GM19438 (cell line): ENCODE measurements around the gene SSBP1.
"Not testable (repeated sequence)": the region's sequence is repeated elsewhere in the genome, so short reads cannot be mapped to it uniquely, and the experiment has no call there.

Experiments used
- ATAC-seq: cut with Tn5 transposase; IDR thresholded peaks from one replicate; pipeline ENCODE4 v1.9.1; 2021; ENCODE audit warnings: low read depth; ENCODE audit not compliant: unreplicated experiment

Gene SSBP1

DNA sequence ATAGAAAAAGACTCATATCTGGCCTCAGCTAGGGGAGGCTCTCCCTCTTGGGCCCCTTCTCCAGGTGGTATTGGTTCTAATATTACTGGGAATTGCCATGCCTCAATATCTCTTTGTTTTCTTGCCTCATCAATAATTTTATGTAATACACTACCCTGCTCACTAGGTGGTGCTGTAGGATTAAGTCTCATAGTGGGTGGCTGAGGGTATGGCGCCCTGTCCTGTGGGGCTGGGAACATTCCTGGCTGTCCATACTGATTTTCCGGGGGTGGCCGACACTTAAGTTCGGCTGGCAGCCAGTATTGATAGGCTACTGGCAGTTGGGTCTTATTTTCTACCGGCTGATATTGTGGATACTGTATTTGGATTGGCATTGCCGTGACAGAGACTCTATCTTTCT, 16.8 kb downstream of the SSBP1 start:
- ATAC-seq = no peak

DNA sequence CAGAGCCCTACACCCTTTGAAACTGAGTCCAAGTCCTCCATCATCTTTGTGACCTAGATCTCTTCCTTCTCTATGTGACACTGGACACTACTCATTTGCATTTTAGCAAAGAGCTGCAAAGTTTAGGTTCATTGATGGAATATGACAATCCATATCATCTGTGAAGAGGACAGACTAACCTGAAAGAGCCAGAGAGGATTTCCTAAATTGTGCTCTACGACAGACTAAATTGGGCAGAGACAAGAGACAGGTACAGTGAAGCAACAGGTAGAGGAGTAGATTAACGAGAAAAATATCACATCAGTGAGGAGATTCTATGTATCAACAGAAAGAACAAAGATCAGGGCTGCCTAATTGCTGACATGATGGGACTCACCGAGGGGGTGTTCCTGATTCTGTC, 25.6 kb downstream of the SSBP1 start, which contains the start of gene TAS2R3:
TSS of gene TAS2R3 (plus strand) at position 301 of the 400 bp plus-strand sequence. CDS start at position 363, 62 bp downstream.
- ATAC-seq = no peak

DNA sequence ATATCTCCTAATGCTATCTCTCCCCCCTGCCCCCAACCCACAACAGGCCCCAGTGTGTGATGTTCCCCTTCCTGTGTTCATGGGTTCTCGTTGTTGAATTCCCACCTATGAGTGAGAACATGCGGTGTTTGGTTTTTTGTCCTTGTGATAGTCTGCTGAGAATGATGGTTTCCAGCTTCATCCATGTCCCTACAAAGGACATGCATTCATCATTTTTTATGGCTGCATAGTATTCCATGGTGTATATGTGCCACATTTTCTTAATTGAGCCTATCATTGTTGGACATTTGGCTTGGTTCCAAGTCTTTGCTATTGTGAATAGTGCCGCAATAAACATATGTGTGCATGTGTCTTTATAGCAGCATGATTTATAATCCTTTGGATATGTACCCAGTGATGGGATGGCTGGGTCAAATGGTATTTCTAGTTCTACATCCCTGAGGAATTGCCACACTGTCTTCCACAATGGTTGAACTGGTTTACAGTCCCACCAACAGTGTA, 32.0 kb downstream of the SSBP1 start:
- not testable (repeated sequence) for ATAC-seq

DNA sequence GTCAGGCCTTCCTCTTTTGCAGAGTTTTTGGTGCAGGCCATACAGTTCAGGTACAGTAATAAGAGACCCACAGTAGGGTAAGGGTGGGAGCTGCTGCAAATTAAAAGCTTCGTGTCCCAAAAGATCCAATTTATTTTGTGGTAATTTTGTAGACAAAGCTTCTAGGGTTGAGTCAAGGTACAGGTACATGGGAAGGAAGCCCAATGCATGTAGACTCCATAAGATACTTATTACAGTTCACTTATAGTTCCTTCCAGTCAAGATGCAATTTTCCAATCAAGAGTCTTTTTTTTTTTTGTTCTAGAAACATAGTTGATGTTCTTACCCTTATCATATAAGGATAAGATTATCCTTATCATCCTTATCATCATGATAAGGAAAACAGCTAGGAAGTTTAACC, 38.2 kb downstream of the SSBP1 start, which contains the start of gene TAS2R4:
TSS of gene TAS2R4 (plus strand) at position 301 of the 400 bp plus-strand sequence. CDS start 1,815 bp downstream, outside the sequence.
- ATAC-seq = no peak

DNA sequence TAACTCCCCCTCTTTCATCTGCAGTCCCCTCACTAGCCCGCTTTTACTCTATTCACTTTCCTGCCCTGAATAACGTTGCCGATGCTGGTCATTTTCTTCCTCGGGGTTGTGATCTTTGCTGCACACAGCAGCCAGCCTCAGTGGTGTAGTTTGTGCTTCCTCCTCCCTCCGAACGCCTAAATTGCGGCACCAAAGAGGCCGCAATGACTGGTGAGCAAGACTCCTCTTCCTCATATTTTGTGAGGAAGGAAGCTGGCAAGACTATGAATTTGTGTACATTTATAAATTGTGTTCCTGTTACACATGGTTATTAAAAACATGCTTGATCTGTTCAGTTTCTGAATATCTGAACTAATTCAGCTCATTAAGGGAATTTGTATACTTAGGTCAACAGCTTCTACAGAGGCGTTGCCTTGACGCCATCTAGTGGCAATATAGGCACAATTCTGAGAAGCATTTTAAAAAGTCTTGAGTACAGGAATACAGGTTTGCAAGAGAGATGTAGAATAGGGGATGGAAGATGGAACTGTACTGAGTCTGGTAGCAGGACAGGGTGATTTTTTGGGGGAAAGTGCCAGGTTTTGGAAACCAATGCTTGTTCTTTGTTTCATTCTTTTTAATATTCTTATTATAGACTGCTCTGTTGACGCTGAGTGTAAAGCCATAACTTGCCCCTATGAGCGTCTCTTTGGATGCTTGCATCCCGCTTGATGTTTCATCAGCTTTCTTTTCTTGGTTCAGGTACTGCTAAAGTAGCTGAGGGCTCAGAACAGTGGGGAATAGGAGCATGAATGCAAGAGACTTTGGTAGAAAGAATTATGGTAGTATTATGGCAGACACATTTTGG, 47.8 kb downstream of the SSBP1 start:
- peak; percentile 78 for ATAC-seq

DNA sequence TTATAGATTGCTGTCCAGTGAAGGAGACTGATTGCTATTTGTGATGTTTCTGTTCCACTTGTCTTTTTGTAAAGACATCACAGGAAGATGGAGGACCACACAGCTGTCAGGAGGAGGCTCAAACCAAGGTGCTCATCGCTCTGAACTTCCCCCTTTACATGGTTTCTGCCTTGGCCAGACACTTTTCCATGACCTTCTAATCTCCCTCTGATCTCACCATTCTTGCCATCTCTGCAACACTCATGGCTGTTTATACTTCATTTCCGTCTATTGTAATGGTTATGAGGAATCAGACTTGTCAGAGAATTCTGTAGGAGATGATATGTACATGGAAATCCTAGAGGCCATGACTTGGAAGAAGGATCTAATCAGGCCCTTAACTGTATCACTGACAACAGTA, 50.1 kb downstream of the SSBP1 start:
- no peak for ATAC-seq

DNA sequence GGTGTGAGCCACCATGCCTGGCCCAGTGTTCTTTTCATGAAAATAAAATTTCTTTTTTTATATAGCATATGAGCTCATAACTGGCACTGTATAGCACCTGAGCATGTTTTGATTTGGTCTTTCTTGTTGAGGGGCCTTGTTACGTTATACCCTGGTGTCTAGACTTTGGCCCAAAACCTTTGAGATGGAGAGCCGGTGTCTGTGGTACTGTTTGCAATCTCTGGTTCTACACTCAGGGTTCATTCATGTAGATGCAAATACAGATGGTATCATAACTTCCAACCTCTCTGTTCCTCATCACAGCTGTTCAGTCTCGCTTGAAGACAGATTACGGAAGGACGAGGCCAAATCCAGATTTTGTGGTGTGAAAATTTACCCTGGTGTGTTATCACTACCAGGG, 51.8 kb downstream of the SSBP1 start, which contains the start of gene TAS2R5:
TSS of gene TAS2R5 (plus strand) at position 301 of the 400 bp plus-strand sequence. CDS start 145 bp downstream, outside the sequence.
- no peak for ATAC-seq

DNA sequence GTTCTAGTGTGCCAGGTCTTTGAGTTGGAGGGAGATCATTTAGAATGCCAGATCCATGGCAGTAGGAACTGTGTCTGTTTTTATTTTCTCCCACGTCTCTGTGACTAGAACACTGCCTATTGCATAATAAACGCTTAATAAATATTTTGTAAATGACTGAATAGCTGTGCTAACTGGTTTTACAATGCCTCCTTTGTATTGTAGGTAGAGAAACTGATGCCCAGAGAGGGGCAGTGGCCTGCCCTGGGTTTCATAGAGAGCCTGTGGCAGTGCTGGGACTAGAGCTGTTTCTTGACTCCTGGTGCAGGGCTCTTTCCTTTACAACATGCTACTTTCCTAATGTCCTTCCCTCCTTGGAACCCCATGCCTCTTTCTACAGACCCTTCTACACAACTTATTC, 54.4 kb downstream of the SSBP1 start:
- ATAC-seq = no peak
